Measurements from ENCODE around the gene UBL7. TPM values are rescaled to one million over a fixed set of nuclear protein-coding genes. Genes with fewer than 3 reads are reported as not detected.

UBL7 gene
- total and polyA plus RNA-seq, 2 of the 8 experiments (the other 6 are each of a cell fraction or from before 2014, with no cell fraction given), result 71.5 to 183 TPM

DNA sequence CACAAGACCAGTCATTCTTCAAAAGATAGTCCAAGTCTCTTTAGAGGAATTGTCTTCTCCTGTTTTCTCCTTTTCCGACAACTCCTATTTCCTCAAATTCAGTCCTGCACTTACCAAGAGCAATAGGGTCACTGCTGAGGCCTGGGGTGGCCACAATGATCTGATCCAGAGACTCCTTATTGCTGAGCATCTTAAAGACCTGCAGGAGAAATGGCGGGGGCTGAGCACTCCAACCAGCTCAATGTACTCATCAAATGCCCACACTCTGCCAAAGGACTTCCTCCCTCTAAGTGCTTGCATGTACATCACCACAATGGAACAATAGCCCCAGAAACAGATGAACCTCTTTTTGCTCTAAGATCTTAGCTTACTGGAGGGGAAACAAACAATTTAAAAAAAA lies 9.6 kb downstream of the UBL7 start:
- Histone ChIP-seq H3K9me3 (ENCODE audit: insufficient read depth in 2 of 2, low read depth in 1 of 2, low read length in 1 of 2) (no peaks in the 10 kb centered on the region), H3K4ac (replicated peaks; ENCODE audit: insufficient read length, low read depth, low read length) (no peak overlapping the region), H3K79me1 (ENCODE audit: low read depth, low read length) (no peaks in the 10 kb centered on the region; the same call in 1 of the 2 replicates), H3K23ac (ENCODE audit: insufficient read length) (no peak overlapping the region), H4K5ac (ENCODE audit: insufficient read length, low read depth, low read length) (no peak overlapping the region), H3K18ac (ENCODE audit: extremely low read depth, low read length) (no peak overlapping the region), H3K27me3 (replicated peaks in 1 of 4; ENCODE audit: control insufficient read depth in 3 of 4, extremely low read depth in 1 of 4, insufficient read depth in 3 of 4, low read length in 3 of 4) (no peaks in the 10 kb centered on the region), H3K56ac (replicated peaks; ENCODE audit: insufficient read length, low read depth, low read length) (no peak overlapping the region), H4K8ac (ENCODE audit: extremely low read depth, insufficient read depth, low read length) (no peak overlapping the region), H3K79me2 (ENCODE audit: control insufficient read depth in 1 of 2, insufficient read depth in 2 of 2, low read length in 2 of 2) (no peaks in the 10 kb centered on the region), H2AFZ (ENCODE audit: low read length) (no peak overlapping the region), H3K9ac (replicated peaks in 1 of 4; ENCODE audit: extremely low read depth in 1 of 4, low read depth in 3 of 4, low read length in 3 of 4) (no peak overlapping the region), H4K91ac (replicated peaks; ENCODE audit: insufficient read length, low read length) (no peak overlapping the region), H3K36me3 (ENCODE audit: control insufficient read depth in 2 of 4, insufficient read depth in 4 of 4, low read length in 3 of 4) (peaks cover 9 to 39% (median 18%) of the 10 kb centered on the region in 4 experiments), H3K23me2 (ENCODE audit: low read depth, low read length) (no peaks in the 10 kb centered on the region), H2AK5ac (ENCODE audit: low read depth, low read length) (no peak overlapping the region), H2BK15ac (ENCODE audit: low read length) (no peak overlapping the region), H3K27ac (ENCODE audit: low read depth, low read length) (no peak overlapping the region), H3K4me1 (replicated peaks in 1 of 4; ENCODE audit: control insufficient read depth in 3 of 4, insufficient read depth in 4 of 4, low read length in 3 of 4) (no peaks in the 10 kb centered on the region; a peak in 1 of 7 replicates), H3K14ac (ENCODE audit: insufficient read length) (no peak overlapping the region), H3K4me3 (ENCODE audit: extremely low read depth in 1 of 4, insufficient read depth in 2 of 4, low read depth in 3 of 4, low read length in 4 of 4) (no peak overlapping the region), H3K4me2 (ENCODE audit: insufficient read depth in 1 of 2, low read depth in 2 of 2, low read length in 2 of 2) (no peak overlapping the region), H2BK20ac (ENCODE audit: low read length) (no peak overlapping the region), H2BK12ac (ENCODE audit: low read depth, low read length) (no peak overlapping the region), H4K20me1 (replicated peaks in 1 of 2; ENCODE audit: control insufficient read depth in 1 of 2, insufficient read depth in 2 of 2, low read length in 2 of 2) (peaks cover 0 to 2% of the 10 kb centered on the region in 2 experiments), H2BK120ac (replicated peaks; ENCODE audit: low read depth, low read length) (no peak overlapping the region), H2BK5ac (ENCODE audit: low read depth, low read length) (no peak overlapping the region)
- WGBS, 2 experiments (ENCODE audit: extremely low coverage in 1 of 2, insufficient coverage in 1 of 2, insufficient read length in 1 of 2, insufficient replicate concordance in 2 of 2, low coverage in 1 of 2, low lambda C conversion rate in 2 of 2, missing lambda C conversion rate in 1 of 2), result 83% methylated on average over 2 of the region's 2 CpGs; no CpG with 5 or more reads in 1 of the 2 experiments
- CTCF ChIA-PET (ENCODE audit: partially characterized antibody), result interaction anchor here (1.0 to 41.3 kb wide), 5 partner anchors 10 to 116 kb away, joined by 3 to 1311 read pairs (median 18); partner anchors contain the start of gene CYP11A1
- TF ChIP-seq EGR1 (IDR thresholded peaks at IDR 0.05; ENCODE audit: borderline replicate concordance, low read depth, low read length) (no peak), CHD1 (IDR thresholded peaks at IDR 0.05; ENCODE audit: low read depth, low read length) (no peak), YY1 (IDR thresholded peaks at IDR 0.05; ENCODE audit: low read depth, low read length) (no peak), CTBP2 (IDR thresholded peaks at IDR 0.05; ENCODE audit: borderline replicate concordance, insufficient read depth, insufficient read length, low read length) (no peak), JUN (IDR thresholded peaks at IDR 0.05; ENCODE audit: low read depth, low read length) (no peak), POLR2A (IDR thresholded peaks at IDR 0.05; ENCODE audit: control extremely low read depth in 1 of 2, low read depth in 2 of 2, low read length in 2 of 2) (no peak)
- TF ChIP-seq, protein P1, sequence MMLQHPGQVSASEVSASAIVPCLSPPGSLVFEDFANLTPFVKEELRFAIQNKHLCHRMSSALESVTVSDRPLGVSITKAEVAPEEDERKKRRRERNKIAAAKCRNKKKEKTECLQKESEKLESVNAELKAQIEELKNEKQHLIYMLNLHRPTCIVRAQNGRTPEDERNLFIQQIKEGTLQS (IDR thresholded peaks at IDR 0.05; ENCODE audit: insufficient read depth, low read depth, low read length), result no peak
- TF ChIP-seq, protein P2, sequence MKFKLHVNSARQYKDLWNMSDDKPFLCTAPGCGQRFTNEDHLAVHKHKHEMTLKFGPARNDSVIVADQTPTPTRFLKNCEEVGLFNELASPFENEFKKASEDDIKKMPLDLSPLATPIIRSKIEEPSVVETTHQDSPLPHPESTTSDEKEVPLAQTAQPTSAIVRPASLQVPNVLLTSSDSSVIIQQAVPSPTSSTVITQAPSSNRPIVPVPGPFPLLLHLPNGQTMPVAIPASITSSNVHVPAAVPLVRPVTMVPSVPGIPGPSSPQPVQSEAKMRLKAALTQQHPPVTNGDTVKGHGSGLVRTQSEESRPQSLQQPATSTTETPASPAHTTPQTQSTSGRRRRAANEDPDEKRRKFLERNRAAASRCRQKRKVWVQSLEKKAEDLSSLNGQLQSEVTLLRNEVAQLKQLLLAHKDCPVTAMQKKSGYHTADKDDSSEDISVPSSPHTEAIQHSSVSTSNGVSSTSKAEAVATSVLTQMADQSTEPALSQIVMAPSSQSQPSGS (IDR thresholded peaks at IDR 0.05; ENCODE audit: low read length), result no peak
- DNase-seq (ENCODE audit: low read depth in 1 of 2, low spot score in 2 of 2), result no peak
- POLR2A ChIA-PET (ENCODE audit: partially characterized antibody), result interaction anchor here (0.6 to 1.8 kb wide), 4 partner anchors 10 to 140 kb away, joined by 3 to 7 read pairs (median 3); partner anchors contain the start of gene UBL7
- FAIRE-seq, result no peak

All from H1 (cell line).